Adrenal gland (tissue), 5 donors: Measurements from ENCODE around the gene BRAF.

Experiments
- CTCF ChIP-seq, 6 experiments: fragments of 450-650 bp in 4 of 6; fragments of 200-600 bp in 2 of 6; sonication (generic) in 1 of 6; IDR thresholded peaks; 1 replicate in 5 of 6; 2 replicates in 1 of 6; pipeline versions ENCODE4 v1.5.1 to v1.8.0; 2016 to 2021; ENCODE audit warnings: antibody characterized with exemption in 6 of 6, mild to moderate bottlenecking in 2 of 6, moderate library complexity in 1 of 6
- POLR2A ChIP-seq, 2 donors: fragments of 450-650 bp; IDR thresholded peaks; one replicate each; pipeline ENCODE4 v1.6.1; 2017; ENCODE audit warnings: antibody characterized with exemption in 2 of 2, mild to moderate bottlenecking in 2 of 2, moderate library complexity in 1 of 2
- donor health status: DM: no; HTN: no; CAD: no.

DNA sequence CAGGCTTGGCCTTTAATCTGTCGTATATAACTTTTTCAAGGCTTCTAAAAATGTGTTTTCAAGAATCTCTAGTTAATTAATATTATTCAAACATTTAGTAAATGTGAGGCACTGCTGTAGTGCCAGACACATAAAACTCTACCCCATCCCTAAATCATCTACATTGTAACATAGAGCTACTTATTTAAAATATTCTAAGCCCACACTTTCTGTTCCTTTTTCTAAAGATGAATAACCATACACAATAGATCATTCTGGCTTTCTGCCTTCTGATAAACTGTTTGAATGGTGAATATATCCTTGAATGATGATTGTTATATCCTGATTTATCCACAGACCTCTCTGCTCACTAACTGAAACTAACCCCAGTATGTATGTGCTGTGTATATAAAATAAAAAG, 41.4 kb downstream of the BRAF start:
- TF ChIP-seq CTCF (IDR thresholded peaks at IDR 0.05) (no peak), POLR2A (IDR thresholded peaks at IDR 0.05) (no peak)
